HEK293 (cell line): ENCODE results near the gene ACOX2.

ENCODE experiments used
- CTCF ChIA-PET: fragments of 350-600 bp; formaldehyde crosslinking; extraction: SDS; loops from one replicate; lab custom pipeline; 2021; ENCODE audit warnings: antibody characterized with exemption; lab: Yijun Ruan, JAX
- POLR2A ChIA-PET: fragments of 300-600 bp; formaldehyde crosslinking; extraction: SDS; loops from one replicate; lab custom pipeline; 2020; ENCODE audit warnings: antibody characterized with exemption, inconsistent platforms; lab: Yijun Ruan, JAX
- H3K27ac ChIP-seq: fragments of 200-500 bp; sonication (Bioruptor generic); 2 replicates; pipeline ENCODE4 v1.5.1; 2014; ENCODE audit warnings: low read depth, low read length, control low read depth, inconsistent platforms; ENCODE audit errors: extremely low read depth
- H3K36me3 ChIP-seq, 2 experiments: fragments of 200-500 bp in 1 of 2; sonication (Bioruptor generic) in 1 of 2; 1 replicate in 1 of 2; 2 replicates in 1 of 2; pipeline ENCODE4 v1.5.1; 2014 to 2017; ENCODE audit warnings: inconsistent platforms in 2 of 2, low read length in 2 of 2; ENCODE audit not compliant: control insufficient read depth in 2 of 2, insufficient read depth in 1 of 2
- H3K4me1 ChIP-seq: fragments of 200-500 bp; sonication (Bioruptor generic); 2 replicates; pipeline ENCODE4 v1.5.1; 2014; ENCODE audit warnings: mild to moderate bottlenecking, low read length, inconsistent platforms; ENCODE audit not compliant: control insufficient read depth, insufficient read depth
- H3K4me3 ChIP-seq: 2 replicates; pipeline ENCODE4 v1.5.1; 2011; ENCODE audit warnings: low read depth, mild to moderate bottlenecking, control low read depth, low read length, moderate library complexity
- H3K9me3 ChIP-seq: fragments of 200-500 bp; sonication (Bioruptor generic); 2 replicates; pipeline ENCODE4 v1.5.1; 2014; ENCODE audit warnings: low read depth, low read length, inconsistent platforms; ENCODE audit not compliant: control insufficient read depth, insufficient read depth
- GLIS1 ChIP-seq: fragments of 450-650 bp; formaldehyde crosslinking; IDR thresholded peaks from 2 replicates; pipeline ENCODE4 v1.5.1; 2016; ENCODE audit warnings: missing biosample characterization, missing genetic modification characterization
- MEIS1 ChIP-seq: sonication (generic); formaldehyde crosslinking; IDR thresholded peaks from 2 replicates; pipeline ENCODE4 v1.8.1; 2022; ENCODE audit warnings: missing genetic modification reagents, mild to moderate bottlenecking, borderline replicate concordance
- MZF1 ChIP-seq: fragments of 450-650 bp; formaldehyde crosslinking; IDR thresholded peaks from 2 replicates; pipeline ENCODE4 v1.5.1; 2017; ENCODE audit warnings: missing biosample characterization, missing genetic modification characterization, borderline replicate concordance
- OSR2 ChIP-seq: fragments of 450-650 bp; formaldehyde crosslinking; IDR thresholded peaks from 2 replicates; pipeline ENCODE4 v1.5.1; 2016; ENCODE audit warnings: missing biosample characterization, missing genetic modification characterization
- TSHZ1 ChIP-seq: fragments of 450-650 bp; formaldehyde crosslinking; IDR thresholded peaks from 2 replicates; pipeline ENCODE4 v1.5.1; 2016; ENCODE audit warnings: missing biosample characterization, missing genetic modification characterization, borderline replicate concordance
- YY2 ChIP-seq: fragments of 450-650 bp; formaldehyde crosslinking; IDR thresholded peaks from 2 replicates; pipeline ENCODE4 v1.5.1; 2016; ENCODE audit warnings: missing biosample characterization, missing genetic modification characterization
- ZBTB17 ChIP-seq: fragments of 450-650 bp; formaldehyde crosslinking; IDR thresholded peaks from 2 replicates; pipeline ENCODE4 v1.5.1; 2016; ENCODE audit warnings: missing biosample characterization, missing genetic modification characterization
- ZBTB49 ChIP-seq: fragments of 450-650 bp; formaldehyde crosslinking; IDR thresholded peaks from 2 replicates; pipeline ENCODE4 v1.5.1; 2016; ENCODE audit warnings: missing biosample characterization, missing genetic modification characterization, low read depth
- ZFP3 ChIP-seq: fragments of 450-650 bp; formaldehyde crosslinking; IDR thresholded peaks from 2 replicates; pipeline ENCODE4 v1.5.1; 2016; ENCODE audit warnings: low read depth, missing biosample characterization, missing genetic modification characterization
- ZFP69B ChIP-seq: fragments of 450-650 bp; formaldehyde crosslinking; IDR thresholded peaks from 2 replicates; pipeline ENCODE4 v1.5.1; 2016; ENCODE audit warnings: missing biosample characterization, missing genetic modification characterization
- ZIC2 ChIP-seq: fragments of 450-650 bp; formaldehyde crosslinking; IDR thresholded peaks from 2 replicates; pipeline ENCODE4 v1.5.1; 2016; ENCODE audit warnings: missing biosample characterization, missing genetic modification characterization
- ZNF132 ChIP-seq: fragments of 450-650 bp; formaldehyde crosslinking; IDR thresholded peaks from 2 replicates; pipeline ENCODE4 v1.5.1; 2017; ENCODE audit warnings: missing biosample characterization, missing genetic modification characterization, borderline replicate concordance
- ZNF174 ChIP-seq: fragments of 450-650 bp; formaldehyde crosslinking; IDR thresholded peaks from 2 replicates; pipeline ENCODE4 v1.5.0; 2017; ENCODE audit warnings: missing biosample characterization, mild to moderate bottlenecking, missing genetic modification characterization
- ZNF19 ChIP-seq: fragments of 450-650 bp; formaldehyde crosslinking; IDR thresholded peaks from 2 replicates; pipeline ENCODE4; 2016; ENCODE audit warnings: missing biosample characterization, missing genetic modification characterization, low read depth
- ZNF202 ChIP-seq: fragments of 450-650 bp; formaldehyde crosslinking; IDR thresholded peaks from 2 replicates; pipeline ENCODE4 v1.5.1; 2016; ENCODE audit warnings: missing biosample characterization, missing genetic modification characterization, borderline replicate concordance
- ZNF362 ChIP-seq: fragments of 450-650 bp; formaldehyde crosslinking; IDR thresholded peaks from 2 replicates; pipeline ENCODE4 v1.5.1; 2016; ENCODE audit warnings: missing biosample characterization, missing genetic modification characterization
- ZNF366 ChIP-seq: fragments of 450-650 bp; formaldehyde crosslinking; conservative IDR thresholded peaks from 2 replicates; pipeline ENCODE4 v1.5.1; 2016; ENCODE audit warnings: missing biosample characterization, missing genetic modification characterization
- ZNF600 ChIP-seq: fragments of 450-650 bp; formaldehyde crosslinking; IDR thresholded peaks from 2 replicates; pipeline ENCODE4 v1.5.1; 2016; ENCODE audit warnings: missing biosample characterization, missing genetic modification characterization
- ZNF670 ChIP-seq: fragments of 450-650 bp; formaldehyde crosslinking; IDR thresholded peaks from 2 replicates; pipeline ENCODE4 v1.5.1; 2016; ENCODE audit warnings: missing biosample characterization, missing genetic modification characterization, low read depth

The ACOX2 gene

DNA sequence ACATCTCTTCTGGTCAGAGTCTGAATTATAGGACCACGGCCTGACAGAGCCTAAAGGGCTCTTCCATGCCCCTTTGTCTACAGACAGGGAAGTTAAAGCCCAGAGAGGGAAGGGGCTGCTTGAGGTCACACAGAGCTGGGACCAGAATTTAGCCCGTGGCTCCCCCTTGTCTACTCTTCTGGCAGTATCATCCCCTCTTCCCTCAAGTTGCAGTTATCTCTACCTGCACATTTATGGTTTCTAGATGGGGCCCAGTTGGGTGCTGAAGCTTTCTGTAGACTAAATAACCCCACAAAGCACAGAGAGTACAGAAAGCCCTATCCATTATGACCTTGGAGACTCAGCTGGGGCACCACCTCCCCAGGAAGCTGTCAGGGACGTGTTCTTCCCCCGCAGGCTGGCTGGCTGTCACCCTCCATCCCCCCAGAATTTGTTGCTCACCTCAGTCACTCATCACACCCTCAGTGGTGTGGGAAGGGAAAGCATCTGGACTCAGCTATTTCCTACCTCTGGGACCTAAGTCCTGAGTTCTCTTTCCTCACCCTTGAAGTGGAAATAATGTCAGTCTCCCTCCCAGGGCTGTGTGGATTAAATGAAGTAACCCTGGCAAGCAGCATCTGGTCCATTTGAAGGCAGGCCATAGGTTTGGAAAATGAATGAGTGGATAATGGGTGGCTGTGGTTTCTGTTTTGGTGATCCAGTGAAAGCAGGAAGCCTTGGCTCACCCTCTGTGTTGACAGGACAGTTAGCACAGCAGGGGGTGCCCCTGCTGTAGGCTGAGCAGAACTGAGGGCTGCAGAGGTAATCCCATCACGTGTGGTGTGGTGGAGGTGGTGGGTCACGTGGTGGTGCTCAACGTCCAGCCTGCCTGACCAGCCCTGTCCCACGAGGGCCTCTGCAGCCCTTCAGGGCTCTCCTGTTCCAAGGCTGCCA, 16.3 kb downstream of the ACOX2 start:
- TF ChIP-seq ZNF202, result no peak
- TF ChIP-seq ZNF670, result no peak
- peak; percentile 24; the same call in 1 of the 2 replicates for TF ChIP-seq ZBTB17 (tag by site-specific recombination)
- TF ChIP-seq ZIC2, result peak; percentile 52
- TF ChIP-seq ZNF19 (tag by site-specific recombination), result no peak
- TF ChIP-seq ZFP69B (tag by site-specific recombination), result no peak
- no peak for TF ChIP-seq TSHZ1
- TF ChIP-seq OSR2 (tag by site-specific recombination), result peak; percentile 62; the same call in 1 of the 2 replicates
- peak; percentile 77 for TF ChIP-seq GLIS1 (tag by site-specific recombination)
- TF ChIP-seq ZNF600 (tag by site-specific recombination), result 0 out of 2 replicates have a peak, but pooled peaks have one; percentile 33
- no peak for TF ChIP-seq MZF1 (tag by site-specific recombination)
- TF ChIP-seq ZNF132, result no peak
- no peak for TF ChIP-seq MEIS1
- ChIA-PET POLR2A (no interaction called here), CTCF (no interaction called here)
- no peaks in the 10 kb centered on the region for H3K36me3 ChIP-seq
- no peaks in the 10 kb centered on the region for H3K4me1 ChIP-seq
- no peaks in the 10 kb centered on the region for H3K9me3 ChIP-seq
- no peak overlapping the region for H3K4me3 ChIP-seq
- H3K27ac ChIP-seq, result no peak overlapping the region

DNA sequence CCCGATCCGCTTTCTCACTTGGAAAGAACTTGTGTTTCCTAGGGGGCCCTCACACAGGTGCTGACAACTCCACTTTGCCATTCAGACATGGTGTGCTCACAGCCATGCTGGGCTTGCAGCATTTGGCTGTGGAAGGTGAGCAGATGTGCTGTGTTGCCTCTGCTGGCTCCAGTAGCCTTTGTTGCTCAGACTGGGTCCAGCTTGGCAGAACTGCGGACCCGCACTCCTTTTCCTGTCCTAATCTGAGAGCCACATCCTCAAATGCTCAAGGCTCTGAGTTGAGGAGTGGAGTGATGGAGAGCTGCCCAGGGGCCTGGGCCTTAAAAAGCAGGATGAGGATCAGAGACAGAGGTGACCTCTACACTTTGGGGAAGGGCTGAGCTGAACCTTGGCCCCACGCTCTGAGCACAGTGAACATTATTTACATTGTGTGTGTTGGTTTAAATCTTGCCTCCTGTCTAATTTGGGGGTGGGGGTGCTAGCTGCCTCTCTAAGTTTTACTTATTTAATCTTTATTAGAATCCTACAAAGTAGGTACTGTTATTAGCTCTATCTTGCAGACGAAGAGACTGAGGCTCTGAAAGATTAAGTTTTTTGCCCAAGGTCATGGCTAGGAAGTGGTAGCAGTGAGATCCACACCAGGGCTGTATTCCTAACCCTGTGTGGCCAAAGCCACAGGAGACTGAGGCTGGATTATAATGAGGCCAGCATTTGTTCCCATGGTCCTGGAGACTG, 17.2 kb downstream of the ACOX2 start:
- H3K4me3 ChIP-seq, result no peak overlapping the region
- H3K36me3 ChIP-seq, result no peaks in the 10 kb centered on the region
- TF ChIP-seq ZBTB49 (tag by site-specific recombination) (no peak), ZIC2 (no peak), ZNF366 (tag by site-specific recombination) (no peak), YY2 (tag by site-specific recombination) (no peak), ZNF362 (tag by site-specific recombination) (no peak), ZFP3 (tag by site-specific recombination) (no peak), ZNF174 (no peak)
- H3K4me1 ChIP-seq, result no peaks in the 10 kb centered on the region
- no peaks in the 10 kb centered on the region for H3K9me3 ChIP-seq
- ChIA-PET POLR2A (no interaction called here), CTCF (interaction anchor here (1.1 to 1.4 kb wide), 2 partner anchors 8 to 10 kb away, joined by 3 read pairs; no protein-coding TSS in a partner anchor)
- no peak overlapping the region for H3K27ac ChIP-seq
